Pulmonary artery endothelial cell (primary cell): ENCODE data around the gene GOLGA6B. TPM values are rescaled to one million over a fixed set of nuclear protein-coding genes. Genes with fewer than 3 reads are reported as not detected.
"Not testable (repeated sequence)": the region's sequence is repeated elsewhere in the genome, so short reads cannot be mapped to it uniquely, and the experiment has no call there.

Experiments
- DNase-seq: peaks from one replicate; pipeline ENCODE4 v3.0.0-alpha.2; 2011; ENCODE audit warnings: low read depth, low spot score
- total RNA-seq: library from RNA; depleted of rRNA; stranded (reverse); fragments of >200 nt; gene quantifications from 2 replicates; pipeline ENCODE4 v1.2.3, GENCODE V29; 2014

Gene GOLGA6B
- total RNA-seq: not detected in 2 replicates

- DNase-seq: not testable (repeated sequence)
Measured at GRCh38 chr15:72654397-72654796, at the start of gene GOLGA6B. TSS of gene GOLGA6B (plus strand) at chr15:72654697. CDS start at chr15:72654738, 41 bp downstream.

- DNase-seq: no peak
Measured at GRCh38 chr15:72604794-72605193, 49.7 kb upstream of the GOLGA6B start.

GRCh38 chr15:72608084-72608483, 46.4 kb upstream of the GOLGA6B start:
- not testable (repeated sequence) for DNase-seq

GRCh38 chr15:72609862-72610261, 44.6 kb upstream of the GOLGA6B start:
- no peak for DNase-seq

DNA sequence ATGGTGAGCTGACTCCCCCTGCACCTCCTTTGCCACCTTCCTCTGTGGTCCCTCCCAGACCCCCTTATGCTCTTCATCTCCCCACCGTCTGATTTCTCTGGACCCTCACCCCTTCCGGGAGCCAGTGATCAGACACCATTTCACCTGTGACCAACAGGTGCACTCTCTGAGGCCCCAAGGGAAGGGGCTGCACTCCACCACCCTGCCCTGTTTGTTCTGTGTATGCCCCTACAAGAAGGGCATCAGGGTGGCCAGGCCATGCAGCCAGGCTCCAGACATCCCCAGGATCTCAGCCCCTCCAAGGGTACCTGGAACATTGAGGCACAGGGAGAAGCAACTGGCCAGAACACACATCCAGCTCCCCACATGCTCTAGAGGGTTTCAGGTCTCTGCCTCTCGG, 42.2 kb upstream of the GOLGA6B start:
- not testable (repeated sequence) for DNase-seq

DNA sequence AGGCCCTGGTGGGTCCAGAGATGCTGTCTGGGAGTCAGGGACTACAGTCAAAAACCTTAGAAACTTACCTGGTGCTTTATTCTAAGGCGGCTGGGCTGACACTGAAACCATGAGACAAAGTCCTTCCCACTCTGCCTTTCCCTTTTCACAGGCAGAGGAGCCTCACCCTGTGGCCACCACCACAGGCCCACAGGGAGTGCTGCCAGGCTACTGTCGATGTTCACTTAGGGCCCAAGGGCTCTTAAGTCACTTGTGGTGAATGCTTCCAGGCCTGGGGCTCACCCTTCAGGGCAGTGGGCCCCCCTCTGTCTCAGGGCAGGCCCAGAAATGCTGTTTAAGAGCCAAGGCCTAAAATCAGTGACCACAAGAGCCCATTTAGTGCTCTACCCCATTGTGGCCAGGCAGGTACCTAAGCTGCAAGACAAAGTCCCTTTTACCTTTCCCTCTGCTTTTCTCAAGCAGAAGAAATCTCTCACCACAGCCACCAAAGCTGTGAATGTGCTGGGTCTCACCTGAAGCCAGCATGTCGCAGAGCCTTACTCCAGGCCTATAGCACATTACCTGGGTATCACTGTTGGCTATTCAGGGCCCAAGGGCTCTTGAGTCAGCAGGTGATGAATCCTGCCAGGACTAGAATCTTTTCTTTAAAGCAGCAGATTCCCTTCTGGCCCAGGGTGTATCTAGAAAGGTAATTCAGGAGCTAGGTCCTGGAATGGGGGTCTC, 39.5 kb upstream of the GOLGA6B start:
- no peak for DNase-seq

- DNase-seq: not testable (repeated sequence)
Measured at GRCh38 chr15:72615533-72616233, 38.8 kb upstream of the GOLGA6B start.

- no peak for DNase-seq
Measured at GRCh38 chr15:72616491-72617210, 37.8 kb upstream of the GOLGA6B start.

DNA sequence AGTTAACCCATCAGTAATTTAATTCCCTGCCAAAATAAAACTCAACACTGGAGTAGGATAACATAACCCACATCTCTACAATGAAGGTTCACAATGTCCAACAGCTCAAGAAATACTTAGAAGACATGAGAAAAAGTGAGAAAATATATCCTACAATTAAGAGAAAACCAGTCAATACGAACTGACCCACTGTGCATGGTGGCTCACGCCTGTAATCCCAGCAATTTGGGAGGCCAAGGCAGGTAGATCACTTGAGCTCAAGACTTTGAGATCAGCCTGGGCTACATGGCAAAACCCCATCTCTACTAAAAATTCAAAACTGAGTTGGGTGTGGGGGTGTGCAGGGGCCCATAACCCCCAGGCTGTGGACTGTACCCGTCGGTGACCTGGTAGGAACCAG, 30.6 kb upstream of the GOLGA6B start:
- DNase-seq: not testable (repeated sequence)

- DNase-seq: not testable (repeated sequence)
Measured at GRCh38 chr15:72626153-72626552, 28.3 kb upstream of the GOLGA6B start.

DNA sequence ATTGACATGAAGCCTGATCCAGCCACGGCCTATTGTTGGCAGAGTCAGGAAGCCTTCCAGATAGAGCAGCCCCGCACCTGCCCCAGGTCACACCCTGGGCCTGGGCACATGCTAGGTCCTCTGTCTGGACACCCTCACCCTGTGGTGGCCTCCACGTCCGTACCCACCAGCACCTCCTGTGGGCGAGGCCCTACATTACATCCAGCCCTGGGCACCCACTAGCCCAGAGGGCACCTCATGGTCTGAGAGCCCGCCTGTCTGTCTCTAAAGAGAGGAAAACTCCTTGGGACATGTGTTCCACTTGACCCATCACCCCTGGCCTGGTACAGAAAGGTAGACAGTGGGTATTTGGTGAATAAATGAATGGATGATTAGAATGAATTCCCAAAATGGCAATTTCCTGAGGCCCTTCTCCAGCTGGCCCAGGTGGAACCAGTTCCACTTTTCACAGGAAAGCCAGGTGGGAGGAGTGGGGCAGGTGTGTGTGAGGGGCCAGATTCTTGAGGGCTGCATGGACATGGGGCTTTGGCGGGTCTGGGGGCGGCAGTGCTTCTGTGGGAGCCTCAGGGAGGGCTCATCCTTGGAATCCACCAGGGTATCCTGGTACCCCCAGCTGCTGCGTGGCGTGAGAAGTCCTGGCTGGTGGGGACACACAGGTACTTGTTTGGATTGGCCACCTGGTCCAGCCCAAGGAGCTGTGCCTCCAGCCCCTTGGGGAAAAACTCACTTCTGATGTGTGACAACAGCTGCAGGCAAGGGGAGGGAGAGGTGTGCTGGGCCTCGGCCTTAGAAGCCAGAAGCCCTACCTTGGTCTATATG, 26.0 kb upstream of the GOLGA6B start:
- DNase-seq: not testable (repeated sequence)

DNA sequence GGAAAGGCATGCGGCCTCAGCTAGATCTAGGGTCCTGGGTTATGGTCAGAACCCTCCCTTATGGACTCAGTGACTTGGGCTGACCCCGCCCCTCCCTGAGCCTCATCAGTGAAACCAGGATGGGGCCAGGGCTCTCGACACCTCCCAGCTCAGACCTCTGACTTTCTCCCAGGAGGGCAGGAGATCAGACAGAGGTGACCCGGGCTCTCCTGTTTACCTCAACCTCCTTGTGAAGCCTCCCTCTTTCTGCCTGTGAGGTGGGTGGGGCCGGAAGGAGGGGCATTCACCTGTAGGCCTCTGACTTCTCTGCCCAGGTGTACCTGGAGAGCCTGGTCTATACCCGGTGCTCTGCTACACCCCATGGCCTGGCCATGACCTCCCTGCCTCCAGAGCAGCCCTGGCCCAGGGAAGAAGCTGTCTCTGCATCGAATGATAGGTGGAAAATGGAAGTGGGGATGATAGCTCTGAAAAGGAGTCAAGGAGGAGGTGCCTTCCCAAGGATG, 25.4 kb upstream of the GOLGA6B start:
- DNase-seq: not testable (repeated sequence)

DNA sequence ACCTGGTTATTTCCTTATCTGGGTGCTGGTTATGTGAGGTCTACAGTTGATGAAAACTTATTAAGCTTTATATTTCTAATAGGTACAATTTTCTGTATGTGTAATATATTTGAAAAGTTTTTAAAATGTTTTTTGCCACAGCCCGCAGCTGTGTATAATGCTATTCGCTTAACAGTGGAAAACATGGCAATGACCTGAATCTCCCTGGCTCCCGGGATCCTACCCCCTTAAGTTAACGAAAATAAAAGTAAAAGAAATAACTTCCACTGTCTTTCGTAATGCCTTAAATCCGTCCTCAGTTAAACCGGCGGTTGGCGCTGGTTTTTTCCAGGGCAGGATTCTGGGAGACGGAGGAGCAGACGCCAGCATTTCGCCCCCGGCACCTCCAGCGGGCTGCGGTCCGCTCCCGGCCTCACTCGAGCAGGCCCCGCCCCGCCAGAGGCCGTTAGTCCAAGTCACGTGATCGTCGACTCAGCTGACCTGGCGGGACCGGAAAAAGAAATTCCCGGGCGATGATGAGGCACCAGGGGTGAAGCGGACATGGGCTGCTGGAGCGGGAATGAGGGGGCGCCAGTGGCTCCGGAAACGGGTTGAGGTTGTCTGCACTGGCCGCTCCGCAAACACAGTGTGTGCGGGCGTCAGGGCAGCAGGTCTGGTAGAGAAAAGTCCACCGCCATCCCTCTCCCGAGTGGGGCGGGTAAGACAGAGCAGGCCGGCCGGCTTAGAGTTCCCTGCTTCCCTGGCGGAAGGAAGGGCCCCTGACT, 17.8 kb upstream of the GOLGA6B start:
- not testable (repeated sequence) for DNase-seq

GRCh38 chr15:72639759-72640483, 14.6 kb upstream of the GOLGA6B start:
- DNase-seq: not testable (repeated sequence)

GRCh38 chr15:72642271-72642670, 12.2 kb upstream of the GOLGA6B start:
- DNase-seq: not testable (repeated sequence)

DNA sequence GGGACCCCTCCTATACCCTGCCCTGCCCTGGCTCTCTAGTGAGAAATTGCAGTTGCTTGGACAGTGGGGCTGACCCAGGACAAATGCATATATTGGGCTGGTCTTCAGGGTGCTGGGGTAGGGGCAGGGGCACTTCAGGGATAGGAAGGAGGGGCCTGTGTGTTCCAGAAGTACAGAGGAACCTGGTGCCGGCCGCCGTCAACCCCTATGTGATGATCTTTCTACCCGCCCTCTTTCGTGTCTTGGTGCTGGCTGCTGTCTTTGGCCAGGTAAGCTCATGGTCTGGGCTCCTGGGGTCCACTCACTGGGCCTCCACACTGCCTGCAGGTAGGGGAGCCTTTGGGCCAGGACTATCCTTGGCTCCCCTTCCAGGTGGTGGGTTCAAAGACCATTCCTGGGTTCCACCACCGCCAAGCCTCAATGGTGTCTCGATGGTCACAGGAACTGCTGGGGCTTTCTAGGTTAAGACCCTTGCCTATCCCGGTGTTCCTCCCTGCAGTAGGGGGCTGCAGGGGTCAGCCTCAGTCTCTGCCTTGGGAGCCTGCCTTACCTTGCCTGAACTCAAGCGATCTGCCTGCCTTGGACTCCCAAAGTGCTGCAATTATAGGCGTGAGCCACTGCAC, 5.8 kb upstream of the GOLGA6B start:
- DNase-seq: not testable (repeated sequence)

- not testable (repeated sequence) for DNase-seq
Measured at GRCh38 chr15:72656014-72656413, 1.5 kb downstream of the GOLGA6B start.

- DNase-seq: not testable (repeated sequence)
Measured at GRCh38 chr15:72661081-72661480, 6.6 kb downstream of the GOLGA6B start.

DNA sequence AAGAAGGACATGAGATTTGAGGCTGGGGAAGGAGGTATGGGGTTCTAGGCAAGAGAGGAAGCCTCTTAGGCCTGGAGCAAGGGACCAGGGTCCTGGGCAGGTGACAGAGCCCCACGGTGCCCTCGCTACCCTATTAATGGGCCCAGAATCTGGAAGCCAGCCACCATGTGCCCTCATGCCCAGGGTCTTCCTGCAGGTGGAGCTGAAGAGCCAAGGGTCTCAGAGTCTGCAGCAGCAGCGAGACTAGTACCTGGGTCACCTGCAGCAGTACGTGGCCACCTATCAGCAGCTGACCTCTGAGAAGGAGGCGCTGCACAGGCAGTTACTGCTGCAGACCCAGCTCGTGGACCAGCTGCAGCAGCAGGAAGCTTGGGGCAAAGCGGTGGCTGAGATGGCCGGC, 9.4 kb downstream of the GOLGA6B start:
- DNase-seq: not testable (repeated sequence)
